GM18505 (cell line): ENCODE data around the gene HOXA13.

Source experiments
- ATAC-seq: cut with Tn5 transposase; IDR thresholded peaks from one replicate; pipeline ENCODE4 v1.9.1; 2021; ENCODE audit not compliant: unreplicated experiment
- POLR2A ChIP-seq: IDR thresholded peaks from 4 replicates; pipeline ENCODE4 v1.6.1; 2011; ENCODE audit warnings: borderline replicate concordance; ENCODE audit not compliant: insufficient read depth, insufficient read length; ENCODE audit errors: extremely low read depth

Gene HOXA13

GRCh38 chr7:27174874-27175625 is 24.8 kb downstream of the HOXA13 start:
- no peak for TF ChIP-seq POLR2A
- no peak for ATAC-seq

GRCh38 chr7:27173956-27174873 is 25.7 kb downstream of the HOXA13 start, which contains the start of gene HOXA10:
HOXA10 (minus strand) TSS chr7:27174320; CDS start chr7:27174306, 14 bp downstream.
- no peak for ATAC-seq
- no peak for TF ChIP-seq POLR2A

- no peak for TF ChIP-seq POLR2A
- no peak for ATAC-seq
Measured at GRCh38 chr7:27173511-27173955, 26.4 kb downstream of the HOXA13 start.

- ATAC-seq: no peak
- TF ChIP-seq POLR2A: no peak
Measured at GRCh38 chr7:27172823-27173510, 26.9 kb downstream of the HOXA13 start.

GRCh38 chr7:27172315-27172774 is 27.5 kb downstream of the HOXA13 start:
- no peak for ATAC-seq
- TF ChIP-seq POLR2A: no peak

GRCh38 chr7:27171637-27172314 is 28.1 kb downstream of the HOXA13 start:
- no peak for TF ChIP-seq POLR2A
- no peak for ATAC-seq

GRCh38 chr7:27171325-27171636 is 28.6 kb downstream of the HOXA13 start:
- TF ChIP-seq POLR2A: no peak
- ATAC-seq: no peak

- no peak for ATAC-seq
- TF ChIP-seq POLR2A: no peak
Measured at GRCh38 chr7:27170426-27171324, 29.2 kb downstream of the HOXA13 start.

- ATAC-seq: no peak
- no peak for TF ChIP-seq POLR2A
Measured at GRCh38 chr7:27169658-27170425, 30.0 kb downstream of the HOXA13 start.

GRCh38 chr7:27168265-27168947 is 31.5 kb downstream of the HOXA13 start:
- ATAC-seq: no peak
- no peak for TF ChIP-seq POLR2A

- TF ChIP-seq POLR2A: no peak
- no peak for ATAC-seq
Measured at GRCh38 chr7:27167916-27168264, 32.0 kb downstream of the HOXA13 start.
